ENCODE results near the gene IGSF21.

IGSF21 gene

DNA sequence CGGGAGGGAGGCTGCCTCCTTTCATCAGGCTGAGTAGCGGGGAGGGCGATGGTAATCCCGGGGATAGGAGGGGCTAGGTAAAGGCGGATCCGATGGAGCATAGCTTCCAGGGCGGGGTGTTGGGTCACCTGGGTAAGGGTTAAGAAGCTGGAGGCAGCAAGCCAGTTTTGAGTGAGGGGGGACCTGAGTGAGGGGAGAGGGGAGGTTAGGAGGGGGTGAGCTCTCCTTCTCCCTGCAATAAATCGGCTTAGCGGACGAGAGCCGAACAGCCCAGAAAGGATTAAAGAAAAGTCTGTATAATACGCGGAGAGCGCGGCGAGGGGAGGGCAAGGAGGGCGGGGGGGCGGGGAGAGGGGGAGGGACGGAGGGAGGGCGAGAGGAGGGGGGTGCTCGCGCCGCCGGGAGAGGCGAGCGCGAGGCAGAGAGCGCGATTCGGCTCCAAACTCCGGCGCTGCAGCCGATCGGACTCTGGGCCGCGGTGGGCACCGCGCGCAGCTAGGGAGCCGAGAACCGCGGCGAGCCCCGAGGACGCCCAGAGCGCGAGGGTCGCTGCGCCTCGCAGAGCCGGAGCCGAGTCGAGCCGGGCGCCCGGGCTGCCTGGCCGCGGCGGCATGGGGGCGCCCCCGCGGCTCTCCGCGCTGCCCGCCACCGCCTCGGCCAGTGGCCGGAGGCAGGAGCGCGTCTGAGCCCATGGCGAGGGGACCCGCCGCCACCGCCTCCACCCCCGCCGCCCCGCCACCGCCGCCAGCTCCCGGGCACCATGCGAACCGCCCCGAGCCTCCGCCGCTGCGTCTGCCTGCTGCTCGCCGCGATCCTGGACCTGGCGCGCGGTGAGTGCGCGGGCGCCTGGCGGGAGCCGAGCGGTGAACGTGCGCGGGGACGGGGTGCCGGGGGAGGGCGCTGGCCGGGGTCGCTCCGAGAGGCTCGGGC lies at the start of gene IGSF21:
TSS of gene IGSF21 (plus strand) at position 430 of the 930 bp plus-strand sequence. CDS start at position 761, 331 bp downstream.
- DNase-seq (ENCODE audit: low spot score), result no peak

DNA sequence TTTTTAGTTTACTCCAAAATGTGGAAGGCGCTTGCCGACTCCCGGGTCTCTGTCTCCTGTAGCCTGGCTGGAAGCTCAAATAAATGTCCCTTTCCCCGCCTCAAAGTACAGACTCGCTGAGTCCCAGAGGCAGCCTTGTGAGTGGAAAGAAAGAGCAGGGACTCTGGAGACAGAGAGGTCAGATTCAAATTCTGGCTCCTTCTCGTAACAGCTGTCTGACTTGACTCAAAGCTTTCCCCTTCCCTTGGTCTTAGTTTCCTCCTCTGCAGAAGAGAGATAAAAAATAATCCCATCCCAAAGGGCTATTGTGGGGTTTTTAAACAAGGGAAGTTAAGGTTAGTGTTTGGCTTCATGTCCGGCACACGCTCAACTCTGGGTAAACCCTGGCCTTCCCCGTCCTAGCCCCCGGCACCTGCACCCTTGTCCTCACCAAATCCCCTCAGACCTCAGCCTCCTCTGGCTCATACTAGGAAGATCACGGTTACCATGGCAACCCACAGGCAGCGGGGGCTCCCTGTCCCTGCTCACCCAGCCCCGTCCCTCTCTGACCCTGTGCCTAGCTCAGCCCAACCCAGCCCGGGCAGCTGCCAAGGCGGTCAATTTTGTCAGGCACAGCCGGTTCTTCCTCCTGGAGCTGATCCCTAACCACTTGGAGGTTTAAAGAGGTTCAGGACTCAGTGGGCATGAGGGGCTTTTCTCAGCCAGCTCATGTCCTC lies 49.2 kb upstream of the IGSF21 start:
- no peak for DNase-seq (ENCODE audit: low spot score)

DNA sequence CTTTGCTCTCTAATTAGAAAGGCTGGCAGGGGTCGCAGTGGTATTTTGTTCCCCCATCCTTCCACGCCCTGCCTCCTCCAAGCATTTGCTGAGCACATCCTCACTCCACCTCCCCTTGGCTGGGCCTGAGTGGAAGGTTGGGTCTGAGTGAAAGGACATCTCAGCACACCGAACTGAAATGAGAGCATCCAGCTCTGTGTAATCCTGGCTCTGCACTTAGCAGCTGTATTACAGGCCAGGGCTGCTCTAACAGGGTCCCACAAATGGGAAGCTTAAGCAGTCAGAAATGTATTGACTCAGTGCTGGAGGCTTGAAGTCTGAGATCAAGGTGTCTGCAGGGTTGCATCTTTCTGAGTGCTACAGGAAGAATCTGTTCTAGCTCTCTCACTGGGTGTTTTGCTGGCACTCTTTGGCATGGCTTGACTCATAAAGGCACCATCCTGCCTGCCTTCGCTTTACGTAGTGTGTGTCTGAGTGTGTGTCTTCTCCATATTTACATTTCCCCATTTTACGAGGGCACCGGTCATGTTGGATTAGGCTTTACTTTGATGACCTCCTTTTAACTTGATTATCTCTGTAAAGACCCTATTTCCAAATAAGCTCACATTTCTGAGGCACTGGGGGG lies 48.5 kb upstream of the IGSF21 start:
- DNase-seq (ENCODE audit: low spot score), result no peak

DNA sequence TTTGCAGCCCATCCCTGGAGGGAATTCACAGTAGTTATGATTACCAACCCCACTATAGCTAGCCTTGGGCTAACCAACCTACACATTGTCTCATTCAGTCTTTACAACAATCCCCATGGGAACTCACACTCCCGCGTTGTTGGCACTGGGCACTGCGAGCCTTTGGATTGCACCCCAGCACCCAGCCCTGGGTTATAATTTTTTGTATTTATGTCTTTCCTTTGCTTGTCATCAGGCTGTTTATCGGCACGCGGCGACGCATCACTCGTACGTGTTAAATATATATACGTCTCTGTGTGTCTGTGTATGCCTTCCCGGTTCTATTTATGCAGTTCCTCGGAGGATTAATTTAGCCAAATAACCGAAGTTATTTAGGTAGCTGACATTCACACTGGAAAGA lies 47.2 kb upstream of the IGSF21 start:
- DNase-seq (ENCODE audit: low spot score), result no peak

- DNase-seq (ENCODE audit: low spot score), result no peak
Measured at GRCh38 chr1:18062185-18062584, 45.4 kb upstream of the IGSF21 start.

GRCh38 chr1:18064534-18064933 lies 43.1 kb upstream of the IGSF21 start:
- DNase-seq (ENCODE audit: low spot score), result no peak

GRCh38 chr1:18066576-18066975 lies 41.0 kb upstream of the IGSF21 start:
- DNase-seq (ENCODE audit: low spot score), result no peak

DNA sequence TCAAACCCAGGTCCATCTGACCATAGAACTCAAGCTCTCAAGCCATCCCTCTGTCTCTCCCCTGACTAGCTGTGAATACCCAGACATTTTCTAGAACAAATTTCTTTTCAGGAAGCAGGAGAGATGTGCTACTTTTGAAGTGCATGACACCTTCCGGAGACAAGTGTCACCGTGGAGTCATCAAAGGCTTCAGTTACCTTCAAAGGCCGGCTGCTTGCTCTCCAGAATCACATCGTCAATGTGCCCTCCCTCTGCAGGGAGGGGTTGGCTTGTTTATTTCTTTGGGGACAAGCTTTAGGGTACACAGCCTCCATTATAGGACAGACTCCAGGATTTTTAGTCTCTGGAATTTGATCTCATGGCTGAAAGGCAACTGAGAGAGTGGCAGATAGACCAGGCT lies 37.7 kb upstream of the IGSF21 start:
- no peak for DNase-seq (ENCODE audit: low spot score)

- DNase-seq (ENCODE audit: low spot score), result no peak
Measured at GRCh38 chr1:18072066-18072465, 35.5 kb upstream of the IGSF21 start.

GRCh38 chr1:18073066-18073642 lies 34.4 kb upstream of the IGSF21 start:
- no peak for DNase-seq (ENCODE audit: low spot score)

DNA sequence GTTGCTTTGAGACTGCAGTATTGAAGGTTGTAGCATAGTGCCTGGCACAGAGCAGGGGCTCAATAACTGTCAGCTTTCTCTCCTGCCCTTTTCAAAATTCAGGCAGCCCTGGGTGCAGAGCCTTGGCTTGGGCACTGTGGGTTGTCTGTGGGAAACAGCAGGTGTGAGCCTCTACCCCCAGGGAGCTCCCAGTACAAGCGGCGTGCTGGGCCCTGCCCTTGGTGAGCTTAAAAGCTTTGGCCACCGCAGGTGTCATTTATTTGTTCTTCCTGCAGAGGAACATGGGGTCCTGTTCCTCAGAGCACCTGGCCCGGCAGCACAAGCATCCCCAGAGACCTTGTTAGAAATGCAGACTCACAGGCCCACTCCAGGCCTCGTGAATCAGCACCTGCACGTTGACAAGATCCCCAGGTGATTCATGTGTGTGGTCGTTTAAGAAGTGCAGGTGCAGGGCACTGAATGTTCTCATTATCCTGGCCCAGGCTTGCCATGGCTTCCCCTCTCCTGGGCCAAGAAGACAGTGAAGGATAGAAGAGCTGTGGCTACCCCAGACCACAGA lies 29.9 kb upstream of the IGSF21 start:
- DNase-seq (ENCODE audit: low spot score), result no peak

DNA sequence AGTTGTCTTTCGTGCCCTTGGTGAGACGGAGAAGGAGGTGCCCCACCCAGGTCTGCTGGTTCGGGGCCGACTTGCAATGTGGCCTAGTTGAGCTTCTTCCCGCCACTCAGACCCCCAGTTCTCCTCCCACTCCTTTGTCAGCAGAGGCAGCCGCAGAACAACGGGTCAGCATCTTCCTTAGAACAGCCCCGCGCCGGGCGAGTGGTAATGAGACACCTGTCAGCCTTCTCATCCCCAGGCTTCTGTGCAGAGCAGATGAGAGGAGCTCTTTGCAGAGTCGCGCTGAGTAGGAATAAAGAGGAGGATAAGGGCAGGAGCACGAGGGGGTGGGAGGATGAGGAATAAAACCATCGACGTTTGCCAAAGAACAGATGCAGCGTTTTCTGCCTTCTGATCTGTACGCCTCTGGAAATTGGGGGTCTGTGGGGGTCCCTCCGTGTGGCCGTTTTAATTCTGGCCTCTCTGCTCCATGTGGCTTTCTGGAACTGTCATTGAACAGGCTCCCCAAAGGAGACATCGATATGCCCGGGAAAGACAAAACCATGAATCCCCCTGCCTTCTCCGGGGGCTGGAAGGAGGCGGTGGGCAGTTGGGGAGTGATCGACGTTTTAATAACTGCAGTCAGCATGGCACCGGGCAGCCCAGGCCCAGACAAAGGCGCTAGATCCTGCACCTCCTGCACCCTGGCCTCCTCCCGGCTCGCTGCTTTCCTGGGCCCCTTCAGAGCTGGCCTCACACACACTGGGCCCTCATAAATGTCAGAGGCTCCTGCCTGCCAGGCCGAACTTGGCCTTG lies 27.5 kb upstream of the IGSF21 start:
- DNase-seq (ENCODE audit: low spot score), result no peak

GRCh38 chr1:18085387-18086074 lies 22.1 kb upstream of the IGSF21 start:
- DNase-seq (ENCODE audit: low spot score), result no peak

DNA sequence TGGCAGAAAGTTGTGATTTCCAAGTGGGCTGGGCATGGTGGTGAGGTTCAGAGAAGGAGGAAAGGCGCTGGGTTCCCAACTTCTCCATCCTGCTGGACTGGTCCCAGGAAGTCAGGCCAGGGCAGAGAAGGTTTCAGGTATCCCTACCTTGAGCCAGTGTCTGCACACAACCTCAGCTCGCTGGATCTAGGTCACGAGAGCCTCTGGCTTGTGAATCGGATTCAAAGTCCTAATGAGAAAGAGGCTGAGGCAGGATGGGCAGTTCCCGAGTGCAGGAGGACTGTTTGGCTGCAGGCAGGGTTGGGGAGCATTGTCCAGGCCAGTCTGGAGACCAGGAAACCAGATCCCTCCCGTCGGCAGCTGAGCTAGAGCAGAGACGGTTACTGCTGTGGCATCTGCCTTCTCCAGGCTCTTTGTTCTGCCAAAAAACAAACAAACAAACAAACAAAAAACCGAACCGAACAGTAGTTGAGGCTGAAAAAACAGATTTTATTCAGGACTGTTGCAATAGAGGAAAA lies 19.5 kb upstream of the IGSF21 start:
- no peak for DNase-seq (ENCODE audit: low spot score)

- DNase-seq (ENCODE audit: low spot score), result no peak
Measured at GRCh38 chr1:18089488-18089887, 18.1 kb upstream of the IGSF21 start.

DNA sequence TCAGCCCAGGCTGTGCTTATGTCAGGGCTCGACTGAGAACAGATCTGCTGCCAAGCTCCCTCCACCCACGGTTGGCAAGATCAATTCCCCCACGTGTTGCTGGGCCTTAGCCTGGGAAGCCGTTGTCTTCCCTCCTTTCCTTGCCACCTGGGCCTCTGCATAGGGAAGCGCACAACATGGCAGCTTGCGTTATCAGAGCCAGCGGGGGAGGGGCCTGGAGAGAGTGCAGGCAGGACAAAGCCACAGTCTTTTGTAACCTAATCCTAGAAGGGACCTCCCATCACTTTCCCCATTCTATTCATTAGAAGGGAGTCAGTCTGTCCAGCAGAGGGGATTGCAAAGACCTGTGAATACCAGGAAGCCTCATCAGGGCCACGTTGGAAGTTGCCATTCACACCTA lies 17.0 kb upstream of the IGSF21 start:
- no peak for DNase-seq (ENCODE audit: low spot score)

DNA sequence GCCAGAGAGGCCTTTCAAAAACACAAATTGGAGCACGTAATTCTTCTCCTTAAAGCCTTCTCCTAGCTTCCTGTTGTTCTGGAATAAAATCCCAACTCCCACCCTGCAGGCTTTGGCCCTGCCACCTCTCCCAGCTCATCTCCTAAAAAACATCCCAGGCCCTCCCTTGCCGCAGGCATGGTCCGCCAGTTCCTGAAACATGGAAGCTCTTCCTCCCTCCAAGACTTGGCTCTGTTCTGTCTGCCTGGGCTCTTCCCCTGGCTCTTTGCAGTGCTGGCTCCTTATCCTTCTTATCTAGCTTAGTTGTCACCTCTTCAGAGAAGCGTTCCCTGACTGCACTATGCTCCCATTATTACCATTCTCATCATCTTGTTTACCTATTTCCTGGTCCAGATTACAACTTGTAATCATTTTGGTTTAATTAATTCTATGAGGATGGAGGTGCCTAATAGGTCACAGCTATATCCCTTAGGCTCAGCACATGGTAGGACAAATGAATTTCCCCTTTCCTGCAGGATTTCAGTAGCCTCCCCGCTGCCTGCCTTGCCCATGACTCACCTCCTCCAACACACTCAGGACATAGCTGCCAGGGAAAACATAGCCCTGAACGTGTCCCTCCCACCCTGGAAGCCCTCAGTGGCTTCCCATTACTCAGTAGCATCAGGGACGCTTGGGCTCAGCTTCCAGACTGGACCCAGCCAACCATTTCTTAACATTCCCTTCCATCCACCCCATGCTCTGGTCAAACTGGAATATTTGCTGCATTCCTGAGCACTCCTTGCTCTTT lies 15.7 kb upstream of the IGSF21 start:
- DNase-seq (ENCODE audit: low spot score), result no peak

GRCh38 chr1:18093193-18093592 lies 14.4 kb upstream of the IGSF21 start:
- DNase-seq (ENCODE audit: low spot score), result no peak

GRCh38 chr1:18093646-18094045 lies 14.0 kb upstream of the IGSF21 start:
- no peak for DNase-seq (ENCODE audit: low spot score)

DNA sequence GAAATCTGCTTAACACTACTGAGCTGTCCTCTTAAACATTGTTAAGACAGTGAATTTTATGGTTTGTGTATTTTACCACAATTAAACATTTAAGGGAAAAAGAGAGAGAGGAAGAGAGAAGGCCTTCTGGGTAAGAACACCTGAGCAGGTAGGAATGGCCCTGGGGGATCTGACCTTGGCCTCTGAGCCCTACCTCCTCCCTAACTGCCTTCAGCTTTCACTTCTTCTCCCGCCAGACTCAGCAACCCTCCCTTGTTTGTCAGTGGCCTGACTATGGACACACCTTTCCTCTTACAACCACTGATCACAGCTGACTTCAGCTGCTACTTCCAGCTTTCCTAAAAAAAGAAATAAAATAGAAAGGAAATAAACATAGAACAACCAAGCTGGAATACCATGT lies 13.5 kb upstream of the IGSF21 start:
- no peak for DNase-seq (ENCODE audit: low spot score)
